ENCODE measurements around the gene IFT80. TPM values are rescaled to one million over a fixed set of nuclear protein-coding genes. Genes with fewer than 3 reads are reported as not detected.
A peak's percentile ranks its signal among the peaks of the same experiment; 100 is the strongest.
"Not testable (repeated sequence)": the region's sequence is repeated elsewhere in the genome, so short reads cannot be mapped to it uniquely, and the experiment has no call there.

The IFT80 gene
- total RNA-seq, 2 donors from 2014 or later: 13.8 to 14.1 TPM

DNA sequence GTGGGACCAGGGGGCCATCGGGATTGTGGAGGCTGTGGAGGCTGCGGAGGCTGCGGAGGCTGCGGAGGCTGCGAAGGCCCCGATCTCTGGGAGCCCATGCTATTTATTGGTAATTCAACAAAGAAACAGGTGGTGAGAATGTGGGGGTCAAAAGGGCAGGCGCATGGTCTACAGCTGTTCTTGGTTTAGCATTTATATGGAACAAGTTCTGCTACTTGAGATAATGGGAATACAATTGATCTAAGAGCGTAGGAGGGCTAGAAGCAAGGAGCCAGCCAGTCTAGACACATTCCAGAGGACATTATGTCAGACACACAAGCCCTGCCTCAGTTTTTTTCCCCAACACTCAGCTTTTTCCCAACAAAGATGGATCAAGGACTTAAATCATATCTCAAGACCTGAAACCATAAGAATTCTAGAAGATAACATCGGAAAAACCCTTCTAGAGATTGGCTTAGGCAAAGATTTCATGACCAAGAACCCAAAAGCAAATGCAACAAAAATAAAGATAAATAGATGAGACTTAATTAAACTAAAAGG, 153.7 kb downstream of the IFT80 start:
- Histone ChIP-seq H3K36me3 (no peaks in the 10 kb centered on the region), H3K27ac (no peak overlapping the region), H3K4me3 (no peak overlapping the region), H3K9me3 (no peaks in the 10 kb centered on the region), H3K27me3 (no peaks in the 10 kb centered on the region), H3K4me1 (no peaks in the 10 kb centered on the region)
- TF ChIP-seq, protein P1, sequence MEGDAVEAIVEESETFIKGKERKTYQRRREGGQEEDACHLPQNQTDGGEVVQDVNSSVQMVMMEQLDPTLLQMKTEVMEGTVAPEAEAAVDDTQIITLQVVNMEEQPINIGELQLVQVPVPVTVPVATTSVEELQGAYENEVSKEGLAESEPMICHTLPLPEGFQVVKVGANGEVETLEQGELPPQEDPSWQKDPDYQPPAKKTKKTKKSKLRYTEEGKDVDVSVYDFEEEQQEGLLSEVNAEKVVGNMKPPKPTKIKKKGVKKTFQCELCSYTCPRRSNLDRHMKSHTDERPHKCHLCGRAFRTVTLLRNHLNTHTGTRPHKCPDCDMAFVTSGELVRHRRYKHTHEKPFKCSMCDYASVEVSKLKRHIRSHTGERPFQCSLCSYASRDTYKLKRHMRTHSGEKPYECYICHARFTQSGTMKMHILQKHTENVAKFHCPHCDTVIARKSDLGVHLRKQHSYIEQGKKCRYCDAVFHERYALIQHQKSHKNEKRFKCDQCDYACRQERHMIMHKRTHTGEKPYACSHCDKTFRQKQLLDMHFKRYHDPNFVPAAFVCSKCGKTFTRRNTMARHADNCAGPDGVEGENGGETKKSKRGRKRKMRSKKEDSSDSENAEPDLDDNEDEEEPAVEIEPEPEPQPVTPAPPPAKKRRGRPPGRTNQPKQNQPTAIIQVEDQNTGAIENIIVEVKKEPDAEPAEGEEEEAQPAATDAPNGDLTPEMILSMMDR (IDR thresholded peaks at IDR 0.05): no peak
- DNase-seq (ENCODE audit: low spot score): no peak

DNA sequence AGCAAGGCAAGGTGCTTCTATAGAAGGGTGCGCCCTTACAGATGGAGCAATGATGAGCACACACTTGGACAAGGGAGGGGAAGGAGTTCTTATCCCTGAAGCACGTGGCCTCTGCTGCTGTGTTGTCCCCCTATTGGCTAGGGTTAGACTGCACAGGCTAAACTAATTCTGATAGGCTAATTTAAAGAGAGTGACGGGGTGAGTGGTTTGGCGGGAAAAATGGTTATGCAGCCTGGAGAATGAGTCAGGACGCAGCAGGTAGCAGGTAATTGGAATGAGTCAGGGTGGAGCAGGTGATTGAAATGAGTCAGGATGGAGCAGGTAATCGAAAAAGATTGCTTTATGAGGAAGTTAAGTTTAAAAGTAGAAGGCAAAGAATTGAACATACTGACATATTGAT, 158.3 kb downstream of the IFT80 start:
- H3K9me3 ChIP-seq; H3K4me1 ChIP-seq; DNase-seq (ENCODE audit: low spot score); H3K27me3 ChIP-seq; H3K36me3 ChIP-seq; H3K4me3 ChIP-seq; H3K27ac ChIP-seq: not testable (repeated sequence)

DNA sequence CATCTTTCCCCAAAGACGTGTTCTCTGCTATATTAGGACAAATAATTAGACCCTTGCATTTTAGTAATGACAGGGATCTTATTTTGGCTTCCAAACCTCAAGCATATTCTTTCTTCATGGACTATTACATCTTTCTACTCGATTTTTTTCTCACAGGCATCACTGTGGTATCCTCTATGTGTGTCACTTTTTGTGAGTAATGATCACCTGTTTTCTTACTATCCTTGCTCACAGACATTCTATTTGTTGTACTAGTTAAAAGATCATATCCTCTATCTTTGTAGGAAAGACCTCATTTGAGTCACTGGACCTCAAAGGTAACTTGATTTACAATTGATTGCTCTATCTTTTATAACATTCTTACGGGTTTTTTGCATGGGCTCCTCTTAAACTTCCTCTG, 167.0 kb downstream of the IFT80 start:
- Histone ChIP-seq H3K36me3 (no peaks in the 10 kb centered on the region), H3K27ac (no peak overlapping the region), H3K4me3 (no peak overlapping the region), H3K9me3 (no peaks in the 10 kb centered on the region), H3K27me3 (peaks cover 0 to 4% of the 10 kb centered on the region in 2 donors), H3K4me1 (no peaks in the 10 kb centered on the region)
- TF ChIP-seq, protein P1 (IDR thresholded peaks at IDR 0.05): no peak
- DNase-seq (ENCODE audit: low spot score): no peak

- DNase-seq (ENCODE audit: low spot score): no peak
- H3K9me3 ChIP-seq: no peaks in the 10 kb centered on the region
- TF ChIP-seq, protein P1 (IDR thresholded peaks at IDR 0.05): no peak
- H3K4me3 ChIP-seq: no peak overlapping the region
- H3K27ac ChIP-seq: no peak overlapping the region
- peaks cover 0 to 12% of the 10 kb centered on the region in 2 donors for H3K27me3 ChIP-seq
- H3K4me1 ChIP-seq: peaks cover 0 to 21% of the 10 kb centered on the region in 2 donors
- H3K36me3 ChIP-seq: no peaks in the 10 kb centered on the region
These were observed 171.6 kb downstream of the IFT80 start for GRCh38 chr3:160227419-160227818.

GRCh38 chr3:160226026-160226907, 172.8 kb downstream of the IFT80 start:
- TF ChIP-seq, protein P1 (IDR thresholded peaks at IDR 0.05): no peak
- Histone ChIP-seq H3K4me3 (peak overlapping the region; percentile 42 to 63), H3K36me3 (no peaks in the 10 kb centered on the region), H3K27me3 (peaks cover 0 to 12% of the 10 kb centered on the region in 2 donors), H3K4me1 (peaks cover 0 to 21% of the 10 kb centered on the region in 2 donors), H3K27ac (no peak overlapping the region), H3K9me3 (no peaks in the 10 kb centered on the region)
- DNase-seq (ENCODE audit: low spot score): no peak

GRCh38 chr3:160225176-160226025, 173.6 kb downstream of the IFT80 start, which contains the start of gene C3orf80:
TSS of gene C3orf80 (plus strand) at chr3:160225422. CDS start at chr3:160225636, 214 bp downstream.
- no peaks in the 10 kb centered on the region for H3K36me3 ChIP-seq
- H3K27me3 ChIP-seq: peaks cover 0 to 12% of the 10 kb centered on the region in 2 donors
- H3K4me1 ChIP-seq: peaks cover 0 to 21% of the 10 kb centered on the region in 2 donors
- TF ChIP-seq, protein P1 (IDR thresholded peaks at IDR 0.05): peak in 1 of 2 donors; percentile 52
- peak within 1 kb of the TSS; percentile 42 to 63 for H3K4me3 ChIP-seq
- DNase-seq (ENCODE audit: low spot score): no peak
- H3K9me3 ChIP-seq: no peaks in the 10 kb centered on the region
- peak within 1 kb of the TSS in 1 of 2 donors; percentile 1 for H3K27ac ChIP-seq
